ENCODE data around the gene BMPR1B.

The BMPR1B gene

GRCh38 chr4:94722748-94723147 is 35.0 kb upstream of the BMPR1B start:
- in situ Hi-C loops (cut with HindIII; ENCODE audit: low sequenced_read_pairs), result no loop called here

GRCh38 chr4:94724016-94724790 is 33.6 kb upstream of the BMPR1B start:
- in situ Hi-C loops (cut with HindIII; ENCODE audit: low sequenced_read_pairs), result no loop called here
- no peak for TF ChIP-seq CTCF (IDR thresholded peaks at IDR 0.05; ENCODE audit: low read depth, low read length, missing control alignments)
- no peak for DNase-seq (ENCODE audit: low read depth)
- H3K4me3 ChIP-seq (ENCODE audit: low read depth, low read length), result no peak overlapping the region

More at GRCh38 chr4:94722748-94723147, 35.0 kb upstream of the BMPR1B start:
- no peak overlapping the region for H3K4me3 ChIP-seq (ENCODE audit: low read depth, low read length)
- no peak for TF ChIP-seq CTCF (IDR thresholded peaks at IDR 0.05; ENCODE audit: low read depth, low read length, missing control alignments)
- DNase-seq (ENCODE audit: low read depth), result no peak

- DNase-seq (ENCODE audit: low read depth), result no peak
- no peak overlapping the region for H3K4me3 ChIP-seq (ENCODE audit: low read depth, low read length)
- TF ChIP-seq CTCF (IDR thresholded peaks at IDR 0.05; ENCODE audit: low read depth, low read length, missing control alignments), result no peak
- in situ Hi-C loops (cut with HindIII; ENCODE audit: low sequenced_read_pairs), result no loop called here
These were observed 31.1 kb upstream of the BMPR1B start for GRCh38 chr4:94726524-94727123.

GRCh38 chr4:94728056-94728766 is 29.5 kb upstream of the BMPR1B start:
- no peak for TF ChIP-seq CTCF (IDR thresholded peaks at IDR 0.05; ENCODE audit: low read depth, low read length, missing control alignments)
- no peak overlapping the region for H3K4me3 ChIP-seq (ENCODE audit: low read depth, low read length)
- DNase-seq (ENCODE audit: low read depth), result no peak
- in situ Hi-C loops (cut with HindIII; ENCODE audit: low sequenced_read_pairs), result no loop called here

- in situ Hi-C loops (cut with HindIII; ENCODE audit: low sequenced_read_pairs), result no loop called here
- H3K4me3 ChIP-seq (ENCODE audit: low read depth, low read length), result no peak overlapping the region
- no peak for DNase-seq (ENCODE audit: low read depth)
- no peak for TF ChIP-seq CTCF (IDR thresholded peaks at IDR 0.05; ENCODE audit: low read depth, low read length, missing control alignments)
These were observed 25.4 kb upstream of the BMPR1B start for GRCh38 chr4:94732358-94732698.

GRCh38 chr4:94739741-94740140 is 18.0 kb upstream of the BMPR1B start:
- no peak for DNase-seq (ENCODE audit: low read depth)
- H3K4me3 ChIP-seq (ENCODE audit: low read depth, low read length), result no peak overlapping the region
- in situ Hi-C loops (cut with HindIII; ENCODE audit: low sequenced_read_pairs), result no loop called here
- TF ChIP-seq CTCF (IDR thresholded peaks at IDR 0.05; ENCODE audit: low read depth, low read length, missing control alignments), result no peak
